ENCODE results near the gene IRAG1. TPM values are rescaled to one million over a fixed set of nuclear protein-coding genes. Genes with fewer than 3 reads are reported as not detected.

Gene IRAG1
- total and polyA plus RNA-seq, 2 donors (not counting 1 experiment from before 2014, with no cell fraction given) = 0.27 to 0.32 TPM

DNA sequence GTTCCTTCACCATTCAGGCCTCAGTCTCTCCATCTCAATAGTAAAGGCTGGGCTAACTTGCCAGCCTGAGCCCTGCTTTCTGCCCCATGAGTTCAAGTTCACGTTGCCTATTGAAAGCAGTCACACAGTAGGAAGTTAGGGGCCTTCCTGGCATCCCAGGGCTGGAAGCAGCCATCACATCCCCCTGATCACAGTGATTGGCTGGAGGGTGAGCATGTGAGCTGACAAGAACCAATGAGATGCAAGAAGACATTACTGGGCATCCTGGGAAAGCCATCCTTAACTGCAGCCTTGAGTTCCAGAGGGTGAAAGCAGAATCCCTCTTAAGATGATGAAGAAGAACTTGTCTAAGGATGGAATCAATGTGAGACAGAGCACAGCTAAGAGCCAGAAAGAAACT is 29.1 kb downstream of the IRAG1 start:
- peaks cover 14% of the 10 kb centered on the region for H3K4me1 Mint-ChIP-seq

GRCh38 chr11:10663990-10664389 is 29.6 kb downstream of the IRAG1 start:
- CTCF ChIA-PET = interaction anchor here (0.6 to 1.4 kb wide), 7 partner anchors 10 to 258 kb away, joined by 3 to 6 read pairs (median 3); no protein-coding TSS in a partner anchor
- no peak overlapping the region for H3K4me3 Mint-ChIP-seq

More for the DNA sequence above, 29.1 kb downstream of the IRAG1 start:
- Mint-ChIP-seq H3K27ac (no peak overlapping the region), H3K27me3 (peaks cover 3% of the 10 kb centered on the region), H3K9me3 (ENCODE audit: insufficient read depth) (no peaks in the 10 kb centered on the region), H3K4me3 (no peak overlapping the region)
- Histone ChIP-seq H3K36me3 (replicated peaks in 1 of 2; ENCODE audit: control extremely low read depth in 1 of 2, control insufficient read depth in 1 of 2, extremely low read depth in 1 of 2, insufficient read depth in 2 of 2, low read length in 1 of 2) (no peaks in the 10 kb centered on the region), H4K20me1 (ENCODE audit: control insufficient read depth, insufficient read depth, low read length, poor library complexity, severe bottlenecking) (no peaks in the 10 kb centered on the region), H3K79me2 (ENCODE audit: control insufficient read depth, insufficient read depth, low read length) (no peaks in the 10 kb centered on the region), H3K9ac (ENCODE audit: low read length) (no peak overlapping the region), H2AFZ (ENCODE audit: insufficient read depth, low read depth, low read length, poor library complexity, severe bottlenecking) (no peak overlapping the region), H3K4me1 (ENCODE audit: control insufficient read depth in 2 of 2, insufficient read depth in 2 of 2, low read length in 2 of 2) (peaks cover 7 to 10% of the 10 kb centered on the region in 2 donors), H3K9me3 (ENCODE audit: control extremely low read depth in 1 of 3, control insufficient read depth in 2 of 3, insufficient read depth in 1 of 3, low read length in 2 of 3) (no peaks in the 10 kb centered on the region), H3K27ac (ENCODE audit: low read length in 2 of 2) (no peak overlapping the region), H3K4me3 (ENCODE audit: control extremely low read depth in 1 of 5, extremely low read depth in 1 of 5, insufficient read depth in 1 of 5, low read depth in 2 of 5, low read length in 4 of 5) (no peak overlapping the region), H3K4me2 (replicated peaks; ENCODE audit: low read depth, low read length, poor library complexity, severe bottlenecking) (no peak overlapping the region), H3K27me3 (replicated peaks in 1 of 4; ENCODE audit: control extremely low read depth in 1 of 4, control insufficient read depth in 3 of 4, insufficient read depth in 4 of 4, low read length in 3 of 4) (no peaks in the 10 kb centered on the region)
- intact Hi-C loops (cut with micrococcal nuclease) = no loop called here
- TF ChIP-seq CTCF (IDR thresholded peaks at IDR 0.05) (no peak), EZH2 (IDR thresholded peaks at IDR 0.05; ENCODE audit: borderline replicate concordance, insufficient read depth, low read depth, low read length, poor library complexity, severe bottlenecking) (no peak)
- ATAC-seq (ENCODE audit: low read depth) (no peak), DNase-seq (no peak)
- CTCF ChIA-PET = interaction anchor here (1.1 to 1.4 kb wide), 3 partner anchors 9 to 259 kb away, joined by 3 to 5 read pairs (median 3); no protein-coding TSS in a partner anchor
- WGBS (ENCODE audit: insufficient coverage) = no CpG with 5 or more reads among the region's 1 CpG
- POLR2A ChIA-PET = no interaction called here

More at GRCh38 chr11:10663990-10664389, 29.6 kb downstream of the IRAG1 start:
- H3K4me1 Mint-ChIP-seq = peaks cover 19% of the 10 kb centered on the region
- no peaks in the 10 kb centered on the region for H4K20me1 ChIP-seq (ENCODE audit: control insufficient read depth, insufficient read depth, low read length, poor library complexity, severe bottlenecking)
- H3K27ac ChIP-seq (ENCODE audit: low read length in 2 of 2) = no peak overlapping the region
- H3K79me2 ChIP-seq (ENCODE audit: control insufficient read depth, insufficient read depth, low read length) = no peaks in the 10 kb centered on the region
- POLR2A ChIA-PET = interaction anchor here (0.6 kb wide), 1 partner anchor 78 kb away, joined by 4 read pairs; no protein-coding TSS in a partner anchor
- H2AFZ ChIP-seq (ENCODE audit: insufficient read depth, low read depth, low read length, poor library complexity, severe bottlenecking) = no peak overlapping the region
- no peak overlapping the region for H3K27ac Mint-ChIP-seq
- DNase-seq (no peak), ATAC-seq (ENCODE audit: low read depth) (no peak)
- peaks cover 12 to 16% of the 10 kb centered on the region in 2 donors for H3K4me1 ChIP-seq (ENCODE audit: control insufficient read depth in 2 of 2, insufficient read depth in 2 of 2, low read length in 2 of 2)
- 9% methylated on average over 5 of the region's 6 CpGs for WGBS (ENCODE audit: insufficient coverage)
- TF ChIP-seq EZH2 (IDR thresholded peaks at IDR 0.05; ENCODE audit: borderline replicate concordance, insufficient read depth, low read depth, low read length, poor library complexity, severe bottlenecking) = no peak
- no peak for TF ChIP-seq CTCF (IDR thresholded peaks at IDR 0.05)
- peaks cover 3% of the 10 kb centered on the region for H3K27me3 Mint-ChIP-seq
- H3K27me3 ChIP-seq (replicated peaks in 1 of 4; ENCODE audit: control extremely low read depth in 1 of 4, control insufficient read depth in 3 of 4, insufficient read depth in 4 of 4, low read length in 3 of 4) = no peaks in the 10 kb centered on the region
- intact Hi-C loops (cut with micrococcal nuclease) = no loop called here
- H3K4me2 ChIP-seq (replicated peaks; ENCODE audit: low read depth, low read length, poor library complexity, severe bottlenecking) = no peak overlapping the region
- H3K9me3 Mint-ChIP-seq (ENCODE audit: insufficient read depth) = no peaks in the 10 kb centered on the region
- no peak overlapping the region for H3K9ac ChIP-seq (ENCODE audit: low read length)
- no peak overlapping the region for H3K4me3 ChIP-seq (ENCODE audit: control extremely low read depth in 1 of 5, extremely low read depth in 1 of 5, insufficient read depth in 1 of 5, low read depth in 2 of 5, low read length in 4 of 5)
- no peaks in the 10 kb centered on the region for H3K9me3 ChIP-seq (ENCODE audit: control extremely low read depth in 1 of 3, control insufficient read depth in 2 of 3, insufficient read depth in 1 of 3, low read length in 2 of 3)
- no peaks in the 10 kb centered on the region for H3K36me3 ChIP-seq (replicated peaks in 1 of 2; ENCODE audit: control extremely low read depth in 1 of 2, control insufficient read depth in 1 of 2, extremely low read depth in 1 of 2, insufficient read depth in 2 of 2, low read length in 1 of 2)

Measured in B cell (primary cell).